HEK293T (cell line): ENCODE data around the gene TRIM8.

Experiments used
- ARNT ChIP-seq: fragments of 450-650 bp; IDR thresholded peaks from 2 replicates; pipeline ENCODE4 v1.6.1; 2017; ENCODE audit warnings: mild to moderate bottlenecking
- BHLHE40 ChIP-seq: fragments of 450-650 bp; IDR thresholded peaks from 2 replicates; pipeline ENCODE4 v1.6.1; 2016; ENCODE audit warnings: mild to moderate bottlenecking, moderate library complexity, borderline replicate concordance
- CTBP1 ChIP-seq: fragments of 450-650 bp; IDR thresholded peaks from 2 replicates; pipeline ENCODE4 v1.6.1; 2016; ENCODE audit warnings: borderline replicate concordance
- ELF4 ChIP-seq: fragments of 450-650 bp; IDR thresholded peaks from 2 replicates; pipeline ENCODE4 v1.6.1; 2017; ENCODE audit warnings: antibody characterized with exemption
- FOXK2 ChIP-seq: fragments of 450-650 bp; IDR thresholded peaks from 2 replicates; pipeline ENCODE4 v1.6.1; 2016; ENCODE audit warnings: mild to moderate bottlenecking
- FOXM1 ChIP-seq: fragments of 450-650 bp; IDR thresholded peaks from 2 replicates; pipeline ENCODE4 v1.6.1; 2017; ENCODE audit warnings: mild to moderate bottlenecking, borderline replicate concordance
- L3MBTL2 ChIP-seq: fragments of 450-650 bp; conservative IDR thresholded peaks from 2 replicates; pipeline ENCODE4 v1.6.1; 2016; ENCODE audit warnings: mild to moderate bottlenecking
- SP1 ChIP-seq: fragments of 450-650 bp; IDR thresholded peaks from 2 replicates; pipeline ENCODE4 v1.6.1; 2017
- SUZ12 ChIP-seq: fragments of 450-650 bp; IDR thresholded peaks from 2 replicates; pipeline ENCODE4 v1.6.1; 2016; ENCODE audit warnings: mild to moderate bottlenecking
- ZNF384 ChIP-seq: fragments of 450-650 bp; IDR thresholded peaks from 2 replicates; pipeline ENCODE4 v1.6.1; 2016
- TF ChIP-seq, protein P1 (sequence below): fragments of 450-650 bp; IDR thresholded peaks from 2 replicates; pipeline ENCODE4 v1.6.1; 2016

DNA sequence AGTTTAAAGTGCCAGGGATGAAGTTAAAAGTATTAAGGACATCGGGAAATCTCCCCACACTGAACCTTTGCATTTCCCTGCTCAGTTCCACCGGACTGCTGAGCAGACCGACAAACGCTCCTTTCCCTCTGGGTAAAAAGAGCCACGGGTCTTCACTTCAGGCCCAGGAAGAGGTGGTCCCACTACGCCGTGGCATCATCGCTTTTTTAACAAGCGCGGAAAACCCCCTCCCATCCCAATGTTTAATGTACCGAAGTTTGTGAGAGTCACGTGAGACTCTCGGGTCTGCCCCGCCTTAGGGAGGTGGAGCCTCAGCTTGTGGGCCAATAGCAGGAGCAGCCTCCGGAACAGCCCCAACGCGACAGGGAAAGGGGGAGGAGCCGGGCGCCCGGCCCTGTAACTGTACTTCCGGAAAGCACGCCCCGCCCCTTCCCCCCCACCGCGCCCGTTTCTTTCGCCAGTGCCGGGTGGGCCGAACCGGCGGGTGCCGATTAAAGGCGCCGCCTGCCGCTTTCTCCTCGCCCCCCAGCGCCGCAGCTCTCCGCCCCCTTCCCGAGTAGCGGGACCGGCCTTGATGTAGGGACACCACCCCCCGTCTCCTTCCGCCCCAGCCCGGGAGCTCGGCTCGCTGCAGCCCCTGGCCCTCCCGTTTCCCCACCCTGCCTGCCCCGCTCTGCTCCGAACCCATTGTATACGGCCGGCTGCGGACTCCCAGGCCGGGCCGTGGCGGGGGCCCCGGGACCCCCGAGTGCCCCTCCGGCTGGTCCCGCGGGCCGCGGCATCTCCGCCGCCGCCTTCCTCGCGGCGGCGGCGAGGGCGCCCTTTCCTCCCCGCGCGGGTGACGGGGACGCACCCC is 2.2 kb upstream of the TRIM8 start:
- no peak for TF ChIP-seq ARNT
- no peak for TF ChIP-seq SUZ12
- no peak for TF ChIP-seq L3MBTL2
- no peak for TF ChIP-seq BHLHE40
- TF ChIP-seq ELF4: peak; percentile 33; the same call in 1 of the 2 replicates
- no peak for TF ChIP-seq CTBP1
- TF ChIP-seq, protein P1, sequence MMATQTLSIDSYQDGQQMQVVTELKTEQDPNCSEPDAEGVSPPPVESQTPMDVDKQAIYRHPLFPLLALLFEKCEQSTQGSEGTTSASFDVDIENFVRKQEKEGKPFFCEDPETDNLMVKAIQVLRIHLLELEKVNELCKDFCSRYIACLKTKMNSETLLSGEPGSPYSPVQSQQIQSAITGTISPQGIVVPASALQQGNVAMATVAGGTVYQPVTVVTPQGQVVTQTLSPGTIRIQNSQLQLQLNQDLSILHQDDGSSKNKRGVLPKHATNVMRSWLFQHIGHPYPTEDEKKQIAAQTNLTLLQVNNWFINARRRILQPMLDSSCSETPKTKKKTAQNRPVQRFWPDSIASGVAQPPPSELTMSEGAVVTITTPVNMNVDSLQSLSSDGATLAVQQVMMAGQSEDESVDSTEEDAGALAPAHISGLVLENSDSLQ: no peak
- TF ChIP-seq ZNF384: no peak
- no peak for TF ChIP-seq SP1
- TF ChIP-seq FOXM1: no peak; the same call in 1 of the 2 replicates
- TF ChIP-seq FOXK2: no peak
